Stimulated activated CD4-positive, alpha-beta T cell treated with anti-CD3 and anti-CD28 coated beads, Interleukin-2, amount 100 ng/mL, for 24 hours (primary cell): ENCODE measurements around the gene F10.
"Not testable (repeated sequence)": the region's sequence is repeated elsewhere in the genome, so short reads cannot be mapped to it uniquely, and the experiment has no call there.

Experiments
- DNase-seq, 2 donors: peaks; one replicate each; pipeline ENCODE4 v3.0.0-alpha.2; 2020

The F10 gene

GRCh38 chr13:113102727-113103126, 19.9 kb upstream of the F10 start:
- DNase-seq: no peak

DNA sequence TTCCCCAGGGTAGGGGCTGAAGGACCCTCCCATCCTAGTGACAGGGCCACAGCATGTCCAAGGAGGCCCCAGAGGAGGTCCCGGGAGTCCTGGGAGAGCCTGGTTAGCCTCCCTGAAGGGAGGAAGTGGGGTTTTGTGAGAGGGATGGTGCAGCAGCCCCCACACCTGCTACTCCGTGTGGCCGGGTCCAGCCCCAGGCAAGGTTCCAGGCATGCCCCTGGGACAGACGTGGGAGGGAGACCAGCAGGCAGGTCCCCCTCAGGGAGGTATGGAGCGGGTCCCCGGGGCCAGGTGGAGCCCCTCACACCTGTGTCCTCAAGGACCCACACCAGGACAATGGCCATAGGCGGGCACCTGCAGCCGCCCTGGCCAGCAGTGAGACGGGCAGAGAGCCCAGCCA, 19.0 kb upstream of the F10 start:
- no peak for DNase-seq

GRCh38 chr13:113105032-113105920, 17.3 kb upstream of the F10 start, which contains the start of gene F7:
TSS of gene F7 (plus strand) at chr13:113105791. CDS start at chr13:113105842, 51 bp downstream.
- no peak for DNase-seq

GRCh38 chr13:113105921-113106452, 16.6 kb upstream of the F10 start:
- no peak for DNase-seq

GRCh38 chr13:113106711-113107351, 15.8 kb upstream of the F10 start:
- DNase-seq: no peak

- not testable (repeated sequence) for DNase-seq
Measured at GRCh38 chr13:113108521-113108920, 14.1 kb upstream of the F10 start.

- no peak for DNase-seq
Measured at GRCh38 chr13:113109151-113110047, 13.2 kb upstream of the F10 start.

DNA sequence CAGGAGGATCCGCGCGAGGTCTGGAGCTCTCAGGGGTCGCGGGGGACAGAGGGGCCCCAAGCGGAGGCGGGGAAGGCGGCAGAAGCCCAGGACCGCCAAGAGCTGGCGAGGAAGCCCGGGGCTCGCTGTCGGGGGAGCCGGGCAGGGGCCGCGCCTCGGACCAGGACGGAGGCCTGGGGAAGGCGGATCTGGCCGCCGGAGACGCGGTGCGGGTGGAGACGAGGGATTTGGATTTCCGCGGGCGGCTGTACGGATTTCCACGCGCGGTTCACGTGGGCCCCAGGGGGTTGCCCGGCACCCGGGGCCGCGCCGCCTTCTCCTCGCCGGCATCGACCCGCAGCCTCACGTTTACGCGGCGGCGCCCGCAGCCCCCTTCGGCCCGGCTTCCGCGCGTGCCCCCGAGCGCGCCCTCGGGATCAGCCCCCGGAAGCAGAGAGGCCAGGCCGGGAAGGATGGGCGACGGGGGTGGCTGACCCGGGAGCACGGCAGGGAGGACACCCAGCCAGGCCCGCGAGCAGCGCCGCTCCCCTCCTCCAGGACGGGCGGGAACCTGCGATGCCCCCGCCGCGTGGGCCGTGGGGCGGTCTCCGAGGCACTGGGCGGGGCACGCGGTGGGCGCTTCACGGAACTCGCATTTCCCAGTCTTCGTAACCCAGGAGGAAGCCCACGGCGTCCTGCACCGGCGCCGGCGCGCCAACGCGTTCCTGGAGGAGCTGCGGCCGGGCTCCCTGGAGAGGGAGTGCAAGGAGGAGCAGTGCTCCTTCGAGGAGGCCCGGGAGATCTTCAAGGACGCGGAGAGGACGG, 12.3 kb upstream of the F10 start:
- peak in 1 of 2 donors; percentile 49 for DNase-seq

DNA sequence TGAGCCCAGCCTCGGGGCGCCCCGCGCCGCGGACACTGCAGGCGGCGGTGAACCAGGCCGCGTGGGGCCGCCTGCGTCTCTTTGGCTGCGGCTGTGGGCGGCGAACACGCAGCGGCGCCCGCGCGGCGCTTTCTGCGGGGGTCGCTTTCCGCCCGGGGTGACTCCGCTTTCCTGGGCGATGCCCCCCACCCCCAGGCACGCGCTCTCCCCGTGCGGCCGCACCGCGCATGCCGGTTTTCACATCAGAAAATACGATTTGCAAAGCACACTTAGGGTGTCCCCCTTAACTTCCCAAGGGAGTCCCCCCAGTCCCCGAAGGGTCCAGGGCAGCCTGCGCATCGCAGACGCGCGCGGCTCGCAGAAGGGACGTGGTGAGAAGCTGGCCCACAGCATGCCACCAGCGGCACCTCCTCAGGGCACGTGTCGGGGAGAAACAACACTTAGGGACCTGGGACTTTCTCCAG, 11.7 kb upstream of the F10 start:
- DNase-seq: no peak

- not testable (repeated sequence) for DNase-seq
Measured at GRCh38 chr13:113111821-113112220, 10.8 kb upstream of the F10 start.

GRCh38 chr13:113112475-113112874, 10.1 kb upstream of the F10 start:
- not testable (repeated sequence) for DNase-seq

GRCh38 chr13:113112893-113113845, 9.4 kb upstream of the F10 start:
- DNase-seq: no peak

DNA sequence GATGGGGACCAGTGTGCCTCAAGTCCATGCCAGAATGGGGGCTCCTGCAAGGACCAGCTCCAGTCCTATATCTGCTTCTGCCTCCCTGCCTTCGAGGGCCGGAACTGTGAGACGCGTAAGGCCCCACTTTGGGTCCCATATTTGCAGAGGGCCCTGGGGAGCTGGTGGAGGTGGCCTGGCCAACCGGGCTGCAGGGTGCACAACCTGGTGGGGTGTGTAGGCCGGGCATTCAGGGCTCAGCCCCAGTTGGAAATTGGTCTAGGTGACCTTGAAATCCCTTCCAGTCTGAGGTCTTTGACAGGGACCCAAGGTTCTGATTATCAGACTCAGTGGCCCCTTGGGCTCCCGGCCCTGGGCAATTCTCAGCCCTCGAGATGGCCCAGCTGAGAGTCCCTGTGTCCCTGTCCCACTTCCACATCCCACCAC, 8.7 kb upstream of the F10 start:
- DNase-seq: no peak

- no peak for DNase-seq
Measured at GRCh38 chr13:113114511-113115362, 7.9 kb upstream of the F10 start.

- no peak for DNase-seq
Measured at GRCh38 chr13:113115363-113116205, 7.0 kb upstream of the F10 start.

GRCh38 chr13:113116206-113116800, 6.3 kb upstream of the F10 start:
- no peak for DNase-seq

DNA sequence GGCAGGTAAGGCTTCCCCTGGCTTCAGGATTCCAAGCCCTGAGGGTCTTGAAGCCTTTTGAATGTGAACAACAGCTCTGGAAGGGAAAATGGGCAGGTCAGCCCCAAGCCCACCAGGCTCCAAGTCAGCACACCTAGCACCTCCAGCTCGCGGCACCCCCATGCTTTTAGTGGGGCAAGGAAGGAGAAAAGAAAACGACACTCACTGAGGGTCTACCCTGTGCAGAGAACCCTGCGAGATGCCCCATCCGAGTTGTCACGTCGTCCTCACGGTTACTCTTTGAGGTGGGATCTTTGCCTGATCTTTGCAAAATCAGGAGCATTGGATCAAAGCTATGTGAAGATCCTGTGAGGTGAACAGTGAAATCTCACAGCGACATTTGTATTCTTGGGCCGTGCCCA, 5.7 kb upstream of the F10 start:
- no peak for DNase-seq

DNA sequence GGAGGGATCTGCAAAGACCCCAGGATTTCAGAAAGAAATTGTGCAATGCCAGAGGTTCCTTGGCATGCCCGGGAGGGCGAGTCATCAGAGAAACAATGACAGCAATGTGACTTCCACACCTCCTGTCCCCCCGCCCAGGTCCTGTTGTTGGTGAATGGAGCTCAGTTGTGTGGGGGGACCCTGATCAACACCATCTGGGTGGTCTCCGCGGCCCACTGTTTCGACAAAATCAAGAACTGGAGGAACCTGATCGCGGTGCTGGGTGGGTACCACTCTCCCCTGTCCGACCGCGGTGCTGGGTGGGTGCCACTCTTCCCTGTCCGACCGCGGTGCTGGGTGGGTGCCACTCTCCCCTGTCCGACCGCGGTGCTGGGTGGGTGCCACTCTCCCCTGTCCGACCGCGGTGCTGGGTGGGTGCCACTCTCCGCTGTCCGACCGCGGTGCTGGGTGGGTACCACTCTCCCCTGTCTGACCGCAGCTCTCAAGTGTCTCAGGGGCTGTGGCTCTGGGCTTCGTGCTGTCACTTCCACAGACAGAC, 5.2 kb upstream of the F10 start:
- DNase-seq: no peak
